GM12872 (cell line): Measurements from ENCODE around the gene GP1BA.
A peak's percentile ranks its signal among the peaks of the same experiment; 100 is the strongest.

Experiments used
- CTCF ChIP-seq: IDR thresholded peaks from 3 replicates; pipeline ENCODE4 v1.5.1; 2011; ENCODE audit warnings: low read depth, mild to moderate bottlenecking, low read length, moderate library complexity; ENCODE audit not compliant: insufficient read depth

GP1BA gene

DNA sequence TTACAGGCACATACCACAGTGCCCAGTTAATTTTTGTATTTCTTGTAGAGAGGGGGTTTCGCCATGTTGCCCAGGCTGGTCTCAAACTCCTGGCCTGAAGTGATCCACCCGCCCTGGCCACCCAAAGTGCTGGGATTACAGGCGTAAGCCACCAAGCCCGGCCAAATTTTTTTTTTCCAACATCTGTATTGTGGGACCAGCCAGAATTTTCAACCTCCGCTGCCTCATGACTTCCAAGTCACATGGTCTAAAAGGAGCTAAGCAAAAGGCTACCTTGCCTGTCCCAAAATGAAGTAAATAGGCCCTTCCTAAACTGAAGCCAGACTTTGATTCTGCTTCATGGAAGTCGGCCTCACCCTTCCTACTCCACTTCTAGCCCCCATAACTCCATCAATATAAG is 39.7 kb downstream of the GP1BA start:
- TF ChIP-seq CTCF, result no peak

GRCh38 chr17:4972322-4972721 is 40.2 kb downstream of the GP1BA start:
- no peak for TF ChIP-seq CTCF

- no peak for TF ChIP-seq CTCF
Measured at GRCh38 chr17:4972752-4973151, 40.7 kb downstream of the GP1BA start.

DNA sequence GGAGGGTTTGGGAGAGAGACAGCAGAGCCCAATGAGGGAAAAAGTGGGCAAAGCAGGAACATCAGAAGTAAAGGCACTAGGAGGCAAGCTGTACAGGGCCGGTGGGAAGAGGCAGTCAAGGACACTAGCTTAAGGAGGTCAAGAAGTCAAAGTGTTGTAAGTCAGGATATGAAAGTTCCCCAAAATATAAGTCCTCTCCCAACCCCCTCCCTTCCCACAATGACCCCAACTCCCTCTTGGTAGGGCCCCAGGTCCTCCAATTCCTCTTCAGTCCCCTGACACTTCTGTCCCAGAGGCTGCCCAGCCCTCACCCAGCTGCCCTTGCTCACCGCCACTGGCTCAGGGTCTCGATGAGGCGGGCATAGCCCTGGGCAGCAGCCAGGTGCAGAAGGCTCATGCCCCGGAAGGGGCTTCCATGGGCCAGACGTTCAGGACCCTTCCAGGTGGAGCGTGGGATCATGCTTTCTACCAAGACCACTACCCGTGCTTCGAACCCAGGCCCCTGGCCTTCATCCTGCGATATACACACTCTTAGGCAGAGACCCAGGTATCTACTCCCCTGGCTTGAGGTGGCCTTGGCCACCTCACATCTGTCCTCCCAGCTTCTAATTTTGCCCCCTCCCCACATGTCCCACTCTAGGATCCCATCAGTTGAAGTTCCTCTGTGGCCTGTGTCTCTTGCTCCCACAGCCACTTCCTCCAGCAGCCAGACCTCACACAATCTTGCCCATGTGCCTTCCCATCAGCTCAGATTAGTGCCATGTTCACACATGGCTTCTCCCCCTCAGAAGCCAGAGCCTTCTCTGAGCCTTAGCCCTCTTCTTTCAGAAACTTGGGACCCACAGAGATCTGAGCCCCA is 41.4 kb downstream of the GP1BA start:
- no peak for TF ChIP-seq CTCF

GRCh38 chr17:4974115-4974670 is 42.1 kb downstream of the GP1BA start:
- no peak for TF ChIP-seq CTCF

- TF ChIP-seq CTCF, result no peak
Measured at GRCh38 chr17:4978726-4979125, 46.6 kb downstream of the GP1BA start.

- peak; percentile 81 for TF ChIP-seq CTCF
Measured at GRCh38 chr17:4980644-4981216, 48.7 kb downstream of the GP1BA start.
